ENCODE results near the gene ATXN7L1.
A peak's percentile ranks its signal among the peaks of the same experiment; 100 is the strongest.

Gene ATXN7L1

GRCh38 chr7:105581066-105581811 is 295.2 kb downstream of the ATXN7L1 start, which contains the start of gene EFCAB10:
EFCAB10 (minus strand) TSS chr7:105581493; CDS start chr7:105581463, 30 bp downstream.
- no peak within 1 kb of the TSS for H3K27ac ChIP-seq (replicated peaks; ENCODE audit: low read length)
- H2BK12ac ChIP-seq (ENCODE audit: low read length) = no peak within 1 kb of the TSS
- no CpG with 5 or more reads among the region's 36 CpGs for WGBS, 2 donors (ENCODE audit: extremely low coverage in 2 of 2, insufficient read length in 2 of 2, insufficient replicate concordance in 1 of 2)
- peak within 1 kb of the TSS; percentile 92 for H3K4me2 ChIP-seq (ENCODE audit: insufficient read depth, low read length, poor library complexity, severe bottlenecking)
- peak within 1 kb of the TSS; percentile 93 for H2BK15ac ChIP-seq (ENCODE audit: low read length)
- H3K4ac ChIP-seq (ENCODE audit: low read length) = no peak within 1 kb of the TSS
- H2BK5ac ChIP-seq (ENCODE audit: low read length) = no peak within 1 kb of the TSS
- no peaks in the 10 kb centered on the region for H3K27me3 ChIP-seq (ENCODE audit: control insufficient read depth in 3 of 3, insufficient read depth in 3 of 3, low read depth in 1 of 3, low read length in 3 of 3)
- peak within 1 kb of the TSS; percentile 29 for H3K23ac ChIP-seq (ENCODE audit: low read depth, low read length, poor library complexity)
- H2AFZ ChIP-seq (ENCODE audit: low read length) = peak within 1 kb of the TSS; percentile 88
- peak within 1 kb of the TSS; percentile 92 for H3K9ac ChIP-seq (ENCODE audit: low read depth, low read length, poor library complexity)
- H3K9me3 ChIP-seq (replicated peaks in 1 of 2; ENCODE audit: control insufficient read depth in 2 of 2, insufficient read depth in 1 of 2, low read depth in 1 of 2, low read length in 2 of 2) = no peaks in the 10 kb centered on the region
- peak within 1 kb of the TSS; percentile 62 to 75 for H3K4me3 ChIP-seq (ENCODE audit: low read length in 2 of 2)
- no peak within 1 kb of the TSS for H2BK120ac ChIP-seq (ENCODE audit: low read depth, low read length)
- H3K4me1 ChIP-seq (ENCODE audit: control insufficient read depth in 2 of 2, insufficient read depth in 1 of 2, low read depth in 1 of 2, low read length in 2 of 2) = peaks cover 0 to 2% of the 10 kb centered on the region in 2 donors
- no peak within 1 kb of the TSS for H2AK5ac ChIP-seq (ENCODE audit: low read depth, low read length)
- no peak within 1 kb of the TSS for H4K91ac ChIP-seq (ENCODE audit: low read depth, low read length, poor library complexity)
- peaks cover 1% of the 10 kb centered on the region for H3K79me1 ChIP-seq (ENCODE audit: low read depth, low read length)
- H4K8ac ChIP-seq (ENCODE audit: low read depth, low read length) = peak within 1 kb of the TSS; percentile 96
- H3K18ac ChIP-seq (ENCODE audit: low read length) = peak within 1 kb of the TSS; percentile 97
- peak; percentile 80 for DNase-seq (ENCODE audit: low spot score)
- peak within 1 kb of the TSS; percentile 63 for H3K14ac ChIP-seq (ENCODE audit: low read length)
- H3K36me3 ChIP-seq (replicated peaks in 1 of 2; ENCODE audit: control insufficient read depth in 2 of 2, insufficient read depth in 2 of 2, low read length in 2 of 2) = no peaks in the 10 kb centered on the region

GRCh38 chr7:105580022-105580740 is 296.2 kb downstream of the ATXN7L1 start:
- DNase-seq (ENCODE audit: low spot score) = no peak
- no peaks in the 10 kb centered on the region for H3K9me3 ChIP-seq (replicated peaks in 1 of 2; ENCODE audit: control insufficient read depth in 2 of 2, insufficient read depth in 1 of 2, low read depth in 1 of 2, low read length in 2 of 2)
- no peak overlapping the region for H2BK15ac ChIP-seq (ENCODE audit: low read length)
- H3K4me3 ChIP-seq (ENCODE audit: low read length in 2 of 2) = no peak overlapping the region
- H3K4ac ChIP-seq (ENCODE audit: low read length) = no peak overlapping the region
- peaks cover 1% of the 10 kb centered on the region for H3K79me1 ChIP-seq (ENCODE audit: low read depth, low read length)
- H2AFZ ChIP-seq (ENCODE audit: low read length) = no peak overlapping the region
- no peak overlapping the region for H3K14ac ChIP-seq (ENCODE audit: low read length)
- H4K8ac ChIP-seq (ENCODE audit: low read depth, low read length) = no peak overlapping the region
- H3K36me3 ChIP-seq (replicated peaks in 1 of 2; ENCODE audit: control insufficient read depth in 2 of 2, insufficient read depth in 2 of 2, low read length in 2 of 2) = no peaks in the 10 kb centered on the region
- H3K9ac ChIP-seq (ENCODE audit: low read depth, low read length, poor library complexity) = no peak overlapping the region
- peaks cover 0 to 2% of the 10 kb centered on the region in 2 donors for H3K4me1 ChIP-seq (ENCODE audit: control insufficient read depth in 2 of 2, insufficient read depth in 1 of 2, low read depth in 1 of 2, low read length in 2 of 2)
- H2BK12ac ChIP-seq (ENCODE audit: low read length) = no peak overlapping the region
- no peak overlapping the region for H4K91ac ChIP-seq (ENCODE audit: low read depth, low read length, poor library complexity)
- no peak overlapping the region for H3K4me2 ChIP-seq (ENCODE audit: insufficient read depth, low read length, poor library complexity, severe bottlenecking)
- H2BK120ac ChIP-seq (ENCODE audit: low read depth, low read length) = no peak overlapping the region
- H3K27me3 ChIP-seq (ENCODE audit: control insufficient read depth in 3 of 3, insufficient read depth in 3 of 3, low read depth in 1 of 3, low read length in 3 of 3) = no peaks in the 10 kb centered on the region
- no CpG with 5 or more reads among the region's 22 CpGs for WGBS, 2 donors (ENCODE audit: extremely low coverage in 2 of 2, insufficient read length in 2 of 2, insufficient replicate concordance in 1 of 2)
- H3K27ac ChIP-seq (replicated peaks; ENCODE audit: low read length) = no peak overlapping the region
- no peak overlapping the region for H3K18ac ChIP-seq (ENCODE audit: low read length)
- H2BK5ac ChIP-seq (ENCODE audit: low read length) = no peak overlapping the region
- no peak overlapping the region for H3K23ac ChIP-seq (ENCODE audit: low read depth, low read length, poor library complexity)
- H2AK5ac ChIP-seq (ENCODE audit: low read depth, low read length) = no peak overlapping the region

- Histone ChIP-seq H3K18ac (ENCODE audit: low read length) (no peak overlapping the region), H3K79me1 (ENCODE audit: low read depth, low read length) (peaks cover 1% of the 10 kb centered on the region), H3K27ac (replicated peaks; ENCODE audit: low read length) (no peak overlapping the region), H2BK12ac (ENCODE audit: low read length) (no peak overlapping the region), H3K4me1 (ENCODE audit: control insufficient read depth in 2 of 2, insufficient read depth in 1 of 2, low read depth in 1 of 2, low read length in 2 of 2) (peaks cover 0 to 2% of the 10 kb centered on the region in 2 donors), H3K4ac (ENCODE audit: low read length) (no peak overlapping the region), H3K36me3 (replicated peaks in 1 of 2; ENCODE audit: control insufficient read depth in 2 of 2, insufficient read depth in 2 of 2, low read length in 2 of 2) (no peaks in the 10 kb centered on the region), H2AK5ac (ENCODE audit: low read depth, low read length) (no peak overlapping the region), H2BK120ac (ENCODE audit: low read depth, low read length) (no peak overlapping the region), H3K4me2 (ENCODE audit: insufficient read depth, low read length, poor library complexity, severe bottlenecking) (no peak overlapping the region), H2BK5ac (ENCODE audit: low read length) (no peak overlapping the region), H4K91ac (ENCODE audit: low read depth, low read length, poor library complexity) (no peak overlapping the region), H3K9ac (ENCODE audit: low read depth, low read length, poor library complexity) (no peak overlapping the region), H3K9me3 (replicated peaks in 1 of 2; ENCODE audit: control insufficient read depth in 2 of 2, insufficient read depth in 1 of 2, low read depth in 1 of 2, low read length in 2 of 2) (no peaks in the 10 kb centered on the region), H3K23ac (ENCODE audit: low read depth, low read length, poor library complexity) (no peak overlapping the region), H2BK15ac (ENCODE audit: low read length) (no peak overlapping the region), H4K8ac (ENCODE audit: low read depth, low read length) (no peak overlapping the region), H3K27me3 (ENCODE audit: control insufficient read depth in 3 of 3, insufficient read depth in 3 of 3, low read depth in 1 of 3, low read length in 3 of 3) (no peaks in the 10 kb centered on the region), H3K4me3 (ENCODE audit: low read length in 2 of 2) (no peak overlapping the region), H3K14ac (ENCODE audit: low read length) (no peak overlapping the region), H2AFZ (ENCODE audit: low read length) (no peak overlapping the region)
- no peak for DNase-seq (ENCODE audit: low spot score)
These were observed 297.9 kb downstream of the ATXN7L1 start for GRCh38 chr7:105578496-105578895.

GRCh38 chr7:105577251-105577650 is 299.1 kb downstream of the ATXN7L1 start:
- Histone ChIP-seq H3K27me3 (ENCODE audit: control insufficient read depth in 3 of 3, insufficient read depth in 3 of 3, low read depth in 1 of 3, low read length in 3 of 3) (no peaks in the 10 kb centered on the region), H3K14ac (ENCODE audit: low read length) (no peak overlapping the region), H3K4me3 (ENCODE audit: low read length in 2 of 2) (no peak overlapping the region), H3K23ac (ENCODE audit: low read depth, low read length, poor library complexity) (no peak overlapping the region), H3K9ac (ENCODE audit: low read depth, low read length, poor library complexity) (no peak overlapping the region), H3K79me1 (ENCODE audit: low read depth, low read length) (peaks cover 1% of the 10 kb centered on the region), H2BK12ac (ENCODE audit: low read length) (no peak overlapping the region), H3K4ac (ENCODE audit: low read length) (no peak overlapping the region), H3K18ac (ENCODE audit: low read length) (no peak overlapping the region), H3K4me1 (ENCODE audit: control insufficient read depth in 2 of 2, insufficient read depth in 1 of 2, low read depth in 1 of 2, low read length in 2 of 2) (peaks cover 0 to 2% of the 10 kb centered on the region in 2 donors), H4K8ac (ENCODE audit: low read depth, low read length) (no peak overlapping the region), H3K9me3 (replicated peaks in 1 of 2; ENCODE audit: control insufficient read depth in 2 of 2, insufficient read depth in 1 of 2, low read depth in 1 of 2, low read length in 2 of 2) (no peaks in the 10 kb centered on the region), H2BK5ac (ENCODE audit: low read length) (no peak overlapping the region), H2AFZ (ENCODE audit: low read length) (no peak overlapping the region), H2BK15ac (ENCODE audit: low read length) (no peak overlapping the region), H4K91ac (ENCODE audit: low read depth, low read length, poor library complexity) (no peak overlapping the region), H3K4me2 (ENCODE audit: insufficient read depth, low read length, poor library complexity, severe bottlenecking) (no peak overlapping the region), H2BK120ac (ENCODE audit: low read depth, low read length) (no peak overlapping the region), H3K36me3 (replicated peaks in 1 of 2; ENCODE audit: control insufficient read depth in 2 of 2, insufficient read depth in 2 of 2, low read length in 2 of 2) (no peaks in the 10 kb centered on the region), H2AK5ac (ENCODE audit: low read depth, low read length) (no peak overlapping the region), H3K27ac (replicated peaks; ENCODE audit: low read length) (no peak overlapping the region)
- WGBS, 2 donors (ENCODE audit: extremely low coverage in 2 of 2, insufficient read length in 2 of 2, insufficient replicate concordance in 1 of 2) = no CpG with 5 or more reads among the region's 1 CpG
- no peak for DNase-seq (ENCODE audit: low spot score)

Measured in neuronal stem cell (in vitro differentiated cells).